ENCODE results near the gene C12orf57. TPM values are rescaled to one million over a fixed set of nuclear protein-coding genes. Genes with fewer than 3 reads are reported as not detected.

The C12orf57 gene
- total and polyA plus RNA-seq, 10 of the 15 experiments (the other 5 are each of a cell fraction or from before 2014, with no cell fraction given) = 64.5 to 377 (median 211) TPM

GRCh38 chr12:6953442-6954315 is 9.9 kb downstream of the C12orf57 start (continued):
- peak; percentile 99 for TF ChIP-seq RELB (IDR thresholded peaks at IDR 0.05; ENCODE audit: low read depth)
- TF ChIP-seq IKZF2 (IDR thresholded peaks at IDR 0.05) = peak; percentile 100
- peak; percentile 98 for TF ChIP-seq POLR2AphosphoS2 (IDR thresholded peaks at IDR 0.05; ENCODE audit: low read depth, low read length)
- peak; percentile 78 for TF ChIP-seq TCF3 (IDR thresholded peaks at IDR 0.05; ENCODE audit: borderline replicate concordance, insufficient read depth, low read depth, low read length)
- peak; percentile 98 for TF ChIP-seq EED (IDR thresholded peaks at IDR 0.05; ENCODE audit: low read depth)
- peak; percentile 42; the same call in 1 of the 2 replicates for TF ChIP-seq ZNF207 (IDR thresholded peaks at IDR 0.05; ENCODE audit: borderline replicate concordance)

- in situ Hi-C loops (cut with MboI) (loop anchor here (25.0 kb wide), 1 partner anchor 1683 kb away; no protein-coding TSS in a partner anchor), intact Hi-C loops (cut with micrococcal nuclease; ENCODE audit: unreplicated experiment) (no loop called here)
- SMC1A ChIA-PET (ENCODE audit: uncharacterized antibody, unreplicated experiment) = interaction anchor here (1.1 to 13.2 kb wide), 2 partner anchors 7 to 10 kb away, joined by 3 to 395 read pairs; partner anchors contain the start of genes C12orf57, PTPN6 and RNU7-1
- POLR2A ChIA-PET = interaction anchor here (0.7 to 13.5 kb wide), 2 partner anchors 10 to 72 kb away, joined by 3 to 524 read pairs; partner anchors contain the start of genes C12orf57, PTPN6 and RNU7-1
- Histone ChIP-seq H3K79me2 (ENCODE audit: control insufficient read depth, insufficient read depth, low read length) (peaks cover 97% of the 10 kb centered on the region), H3K4me1 (ENCODE audit: control insufficient read depth, insufficient read depth, low read length) (peaks cover 74% of the 10 kb centered on the region), H2AFZ (ENCODE audit: control insufficient read depth, low read depth, low read length) (no peak overlapping the region), H3K4me2 (ENCODE audit: control insufficient read depth, insufficient read depth) (peak overlapping the region; percentile 99), H3K36me3 (ENCODE audit: control insufficient read depth in 2 of 2, insufficient read depth in 2 of 2, low read length in 1 of 2) (peaks cover 6 to 34% of the 10 kb centered on the region in 2 experiments), H3K9ac (ENCODE audit: control insufficient read depth, insufficient read depth, low read length) (peak overlapping the region; percentile 99), H4K20me1 (ENCODE audit: control insufficient read depth, insufficient read depth) (no peaks in the 10 kb centered on the region), H3K27me3 (replicated peaks in 1 of 2; ENCODE audit: control insufficient read depth in 2 of 2, insufficient read depth in 2 of 2, low read length in 1 of 2) (no peaks in the 10 kb centered on the region), H3K9me3 (replicated peaks; ENCODE audit: control insufficient read depth, insufficient read depth, low read length) (no peaks in the 10 kb centered on the region), H3K4me3 (peak overlapping the region; percentile 95), H3K27ac (ENCODE audit: control insufficient read depth, insufficient read depth) (peak overlapping the region; percentile 99)
- 21% methylated on average over 21 of the region's 21 CpGs for WGBS (ENCODE audit: insufficient coverage, insufficient replicate concordance, low lambda C conversion rate, missing lambda C conversion rate)
- ATAC-seq (no peak), FAIRE-seq (no peak), DNase-seq (ENCODE audit: low read depth, low spot score) (no peak)
- RAD21 ChIA-PET (ENCODE audit: unreplicated experiment) = interaction anchor here (1.9 to 13.5 kb wide), 3 partner anchors 8 to 154 kb away, joined by 6 to 426 read pairs (median 12); partner anchors contain the start of genes C12orf57, C1RL and RNU7-1
- CTCF ChIA-PET = interaction anchor here (1.0 to 13.2 kb wide), 4 partner anchors 7 to 158 kb away, joined by 4 to 645 read pairs (median 4); partner anchors contain the start of genes C12orf57, PTPN6 and RNU7-1
- BruUV-seq (replicated peaks) = TSS peak; percentile 36
- TF ChIP-seq USF2 (IDR thresholded peaks at IDR 0.05; ENCODE audit: borderline replicate concordance, low read depth, low read length) (no peak), CBFB (IDR thresholded peaks at IDR 0.05; ENCODE audit: low read depth) (no peak), USF1 (IDR thresholded peaks at IDR 0.05; ENCODE audit: borderline replicate concordance, extremely low read length, insufficient read depth, low read depth, low read length) (no peak), BHLHE40 (IDR thresholded peaks at IDR 0.05; ENCODE audit: borderline replicate concordance in 1 of 2, low read depth in 2 of 2, low read length in 1 of 2) (peak in 1 of 2 experiments; percentile 40; a peak in 1 of 4 replicates), SMAD1 (IDR thresholded peaks at IDR 0.05; ENCODE audit: low read depth, partially characterized antibody) (no peak), ZSCAN29 (IDR thresholded peaks at IDR 0.05) (no peak)
These were observed 10.7 kb downstream of the C12orf57 start for GRCh38 chr12:6954316-6955107.

Data from GM12878 (cell line).